ENCODE results near the gene FOLR2. TPM values are rescaled to one million over a fixed set of nuclear protein-coding genes. Genes with fewer than 3 reads are reported as not detected.

FOLR2 gene
- total and polyA plus RNA-seq, 10 donors, result 16.1 to 62.3 (median 23.0) TPM

DNA sequence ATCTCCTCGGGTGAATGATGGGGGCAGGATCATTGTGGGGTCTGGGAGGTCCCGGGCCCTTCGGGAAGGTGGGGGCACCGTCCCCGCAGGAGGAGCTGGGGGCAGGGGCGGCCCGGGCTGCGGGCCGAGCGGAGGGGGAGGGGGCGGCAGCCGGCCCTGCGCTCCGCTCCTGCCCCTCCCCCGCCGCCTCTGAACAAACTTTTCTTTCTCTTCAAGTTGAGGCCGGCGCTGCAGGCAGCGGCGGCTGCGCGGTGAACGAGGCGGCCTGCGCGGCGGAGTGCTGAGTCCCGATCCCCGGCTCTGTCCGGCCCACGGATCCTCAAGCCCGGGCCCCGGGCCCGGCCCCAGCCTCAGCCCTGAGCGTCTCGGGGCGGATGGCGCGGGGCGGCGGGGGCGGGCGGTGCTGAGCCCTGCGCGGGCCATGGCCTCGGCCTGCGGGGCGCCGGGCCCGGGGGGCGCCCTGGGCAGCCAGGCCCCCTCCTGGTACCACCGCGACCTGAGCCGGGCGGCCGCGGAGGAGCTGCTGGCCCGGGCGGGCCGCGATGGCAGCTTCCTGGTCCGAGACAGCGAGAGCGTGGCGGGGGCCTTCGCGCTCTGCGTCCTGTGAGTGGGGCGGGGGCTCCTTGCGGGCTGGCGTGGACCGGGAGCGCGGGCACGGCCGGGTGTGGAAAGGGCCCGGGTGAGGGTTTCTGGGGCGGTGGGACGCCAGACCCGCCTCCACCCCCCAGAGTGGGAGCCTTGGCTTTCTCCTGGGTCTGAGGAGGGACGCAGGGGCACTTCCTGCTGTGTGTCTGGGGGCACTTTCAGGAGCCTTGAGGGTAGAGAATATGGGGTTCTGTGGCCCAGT, 8.2 kb downstream of the FOLR2 start, which contains the start of gene INPPL1:
Gene INPPL1 (plus strand): TSS at position 204 of the 847 bp plus-strand sequence. CDS start 218 bp downstream, at position 422.
- intact Hi-C loops (cut with DNase I; ENCODE audit: low total_unique reads), result no loop called here
- peak; percentile 92 for DNase-seq
- 0 to 1% (median 0%) methylated on average over 6 to 78 of the region's 81 CpGs for WGBS, 5 donors
- peaks cover 0 to 36% (median 17%) of the 10 kb centered on the region in 6 donors for H3K36me3 ChIP-seq
- H3K9me3 ChIP-seq, result no peaks in the 10 kb centered on the region
- peak in 2 of 3 donors; percentile 37 to 70 for TF ChIP-seq POLR2AphosphoS5 (IDR thresholded peaks at IDR 0.05)
- TF ChIP-seq POLR2A (IDR thresholded peaks at IDR 0.05), result no peak
- TF ChIP-seq, protein P1, sequence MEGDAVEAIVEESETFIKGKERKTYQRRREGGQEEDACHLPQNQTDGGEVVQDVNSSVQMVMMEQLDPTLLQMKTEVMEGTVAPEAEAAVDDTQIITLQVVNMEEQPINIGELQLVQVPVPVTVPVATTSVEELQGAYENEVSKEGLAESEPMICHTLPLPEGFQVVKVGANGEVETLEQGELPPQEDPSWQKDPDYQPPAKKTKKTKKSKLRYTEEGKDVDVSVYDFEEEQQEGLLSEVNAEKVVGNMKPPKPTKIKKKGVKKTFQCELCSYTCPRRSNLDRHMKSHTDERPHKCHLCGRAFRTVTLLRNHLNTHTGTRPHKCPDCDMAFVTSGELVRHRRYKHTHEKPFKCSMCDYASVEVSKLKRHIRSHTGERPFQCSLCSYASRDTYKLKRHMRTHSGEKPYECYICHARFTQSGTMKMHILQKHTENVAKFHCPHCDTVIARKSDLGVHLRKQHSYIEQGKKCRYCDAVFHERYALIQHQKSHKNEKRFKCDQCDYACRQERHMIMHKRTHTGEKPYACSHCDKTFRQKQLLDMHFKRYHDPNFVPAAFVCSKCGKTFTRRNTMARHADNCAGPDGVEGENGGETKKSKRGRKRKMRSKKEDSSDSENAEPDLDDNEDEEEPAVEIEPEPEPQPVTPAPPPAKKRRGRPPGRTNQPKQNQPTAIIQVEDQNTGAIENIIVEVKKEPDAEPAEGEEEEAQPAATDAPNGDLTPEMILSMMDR (IDR thresholded peaks at IDR 0.05 in 8 of 11, conservative IDR thresholded peaks at IDR 0.05 in 3 of 11), result no peak
- H3K4me3 ChIP-seq, result peak within 1 kb of the TSS; percentile 73 to 97 (median 81)
- H3K27me3 ChIP-seq (replicated peaks in 1 of 7), result no peaks in the 10 kb centered on the region
- peaks cover 14 to 61% (median 42%) of the 10 kb centered on the region in 6 donors for H3K4me1 ChIP-seq
- peak within 1 kb of the TSS; percentile 95 to 98 (median 97) for H3K27ac ChIP-seq

DNA sequence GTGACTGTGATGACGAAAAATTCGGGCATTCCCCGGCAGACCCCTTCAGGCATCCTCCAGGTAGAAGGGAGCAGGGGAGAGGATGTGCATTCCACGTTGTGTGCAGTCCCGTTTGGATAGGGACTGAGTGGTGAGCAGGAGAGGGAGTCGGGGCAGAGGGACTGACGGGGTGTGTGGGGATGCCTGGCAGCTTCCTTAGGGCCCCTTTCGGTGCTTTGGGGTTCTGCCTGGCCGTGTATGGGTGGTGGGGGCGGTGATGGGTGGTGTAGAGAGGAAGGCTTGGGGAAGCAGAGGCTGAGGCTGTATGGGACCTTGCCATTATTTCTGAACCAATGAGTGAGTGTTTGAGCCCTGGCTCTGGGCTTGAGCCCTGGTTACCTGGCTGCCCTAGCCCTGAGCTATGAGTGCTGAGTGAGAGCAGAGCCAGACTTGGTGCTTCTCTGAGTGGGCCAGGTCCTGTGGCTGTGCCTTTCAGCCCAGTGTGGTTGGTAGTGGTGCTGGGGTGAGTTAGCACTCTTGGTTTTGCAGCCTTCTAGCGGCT, 8.9 kb downstream of the FOLR2 start:
- Histone ChIP-seq H3K4me3 (peak overlapping the region; percentile 73 to 97 (median 81)), H3K27me3 (replicated peaks in 1 of 7) (no peaks in the 10 kb centered on the region), H3K27ac (peak overlapping the region; percentile 60 to 98 (median 96)), H3K36me3 (peaks cover 2 to 43% (median 24%) of the 10 kb centered on the region in 6 donors), H3K9me3 (no peaks in the 10 kb centered on the region), H3K4me1 (peaks cover 14 to 60% (median 42%) of the 10 kb centered on the region in 6 donors)
- intact Hi-C loops (cut with DNase I; ENCODE audit: low total_unique reads), result no loop called here
- DNase-seq, result peak; percentile 80
- 8 to 12% (median 11%) methylated on average over 11 of the region's 11 CpGs for WGBS, 5 donors
- TF ChIP-seq POLR2A (IDR thresholded peaks at IDR 0.05) (no peak), POLR2AphosphoS5 (IDR thresholded peaks at IDR 0.05) (no peak)
- TF ChIP-seq, protein P1 (IDR thresholded peaks at IDR 0.05 in 8 of 11, conservative IDR thresholded peaks at IDR 0.05 in 3 of 11), result no peak

DNA sequence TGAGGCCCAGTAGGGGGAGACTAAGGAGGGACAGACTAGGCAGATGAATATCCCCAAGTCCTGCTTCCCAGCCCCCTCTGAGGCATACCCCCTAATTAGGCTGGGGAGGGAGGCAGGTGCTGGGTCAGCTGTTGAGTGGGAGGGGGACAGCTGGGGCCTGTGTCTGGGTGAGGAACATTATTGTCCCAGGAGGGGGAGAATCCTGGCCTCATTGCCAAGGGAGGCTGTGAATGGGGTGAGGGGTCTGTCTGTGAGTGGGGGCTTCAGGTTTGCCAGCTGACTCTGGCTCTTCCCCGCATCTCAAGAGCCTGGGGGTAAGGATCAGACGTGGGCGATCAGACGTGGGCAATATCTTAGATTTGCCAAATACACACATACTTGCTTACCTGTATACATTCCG, 10.1 kb downstream of the FOLR2 start:
- WGBS, 5 donors, result 83 to 97% (median 92%) methylated on average over 4 to 5 of the region's 5 CpGs
- intact Hi-C loops (cut with DNase I; ENCODE audit: low total_unique reads), result no loop called here
- peak; percentile 64 for DNase-seq

More for the DNA sequence above, 10.1 kb downstream of the FOLR2 start:
- Histone ChIP-seq H3K27me3 (replicated peaks in 1 of 7) (no peaks in the 10 kb centered on the region), H3K9me3 (no peaks in the 10 kb centered on the region), H3K4me3 (no peak overlapping the region), H3K4me1 (peaks cover 14 to 48% (median 31%) of the 10 kb centered on the region in 6 donors), H3K27ac (no peak overlapping the region), H3K36me3 (peaks cover 4 to 55% (median 36%) of the 10 kb centered on the region in 6 donors)
- TF ChIP-seq, protein P1 (IDR thresholded peaks at IDR 0.05 in 8 of 11, conservative IDR thresholded peaks at IDR 0.05 in 3 of 11), result no peak
- TF ChIP-seq POLR2A (IDR thresholded peaks at IDR 0.05) (no peak), POLR2AphosphoS5 (IDR thresholded peaks at IDR 0.05) (no peak)
